Measurements from ENCODE around the gene KCNK2. TPM values are rescaled to one million over a fixed set of nuclear protein-coding genes. Genes with fewer than 3 reads are reported as not detected.
A peak's percentile ranks its signal among the peaks of the same experiment; 100 is the strongest.

Gene KCNK2, protein sequence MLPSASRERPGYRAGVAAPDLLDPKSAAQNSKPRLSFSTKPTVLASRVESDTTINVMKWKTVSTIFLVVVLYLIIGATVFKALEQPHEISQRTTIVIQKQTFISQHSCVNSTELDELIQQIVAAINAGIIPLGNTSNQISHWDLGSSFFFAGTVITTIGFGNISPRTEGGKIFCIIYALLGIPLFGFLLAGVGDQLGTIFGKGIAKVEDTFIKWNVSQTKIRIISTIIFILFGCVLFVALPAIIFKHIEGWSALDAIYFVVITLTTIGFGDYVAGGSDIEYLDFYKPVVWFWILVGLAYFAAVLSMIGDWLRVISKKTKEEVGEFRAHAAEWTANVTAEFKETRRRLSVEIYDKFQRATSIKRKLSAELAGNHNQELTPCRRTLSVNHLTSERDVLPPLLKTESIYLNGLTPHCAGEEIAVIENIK
- total RNA-seq: not detected

DNA sequence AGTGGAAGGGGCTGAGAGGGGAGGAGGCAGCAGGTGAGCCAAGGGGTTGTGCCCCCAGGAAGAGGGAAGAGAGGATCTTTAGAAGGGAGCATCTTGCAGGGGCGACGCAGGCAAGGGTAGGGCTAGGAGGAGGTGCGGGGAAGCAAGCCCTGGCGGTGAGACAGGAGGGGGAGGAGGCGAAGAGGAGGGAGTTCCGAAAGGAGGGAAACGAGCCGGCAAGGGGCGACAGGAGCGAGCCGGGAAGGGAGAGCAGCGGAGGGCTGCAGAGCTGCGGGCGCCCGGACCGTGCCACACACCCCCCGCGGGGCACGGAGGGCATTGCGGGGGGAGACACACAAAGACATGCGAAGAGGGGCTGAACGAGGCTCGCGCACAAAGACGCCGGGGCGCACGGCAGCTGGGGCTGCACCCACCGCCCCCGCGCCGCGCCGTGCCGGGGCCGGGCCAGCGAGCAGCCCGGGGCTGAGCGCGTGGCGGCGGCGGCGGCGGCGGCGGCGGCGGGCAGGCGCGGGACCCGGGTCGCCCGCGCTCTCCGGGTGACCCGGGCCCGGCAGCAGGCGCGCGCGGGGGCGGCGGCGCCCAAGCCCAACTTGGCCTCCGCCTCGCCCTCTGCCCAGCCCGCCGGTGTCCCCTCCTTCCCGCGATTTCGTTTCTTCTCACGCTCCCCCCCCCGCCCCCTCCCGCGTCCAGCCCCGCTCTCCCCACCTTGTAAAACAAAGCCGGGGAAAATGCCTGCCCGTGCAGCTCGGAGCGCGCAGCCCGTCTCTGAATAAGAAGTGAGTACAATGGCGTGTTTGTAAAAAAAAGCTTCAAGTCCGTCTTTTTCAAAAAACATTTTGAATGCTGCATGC lies at the start of gene KCNK2:
KCNK2 (plus strand) TSS at position 206 of the 851 bp plus-strand sequence. CDS start 649 bp downstream, outside the sequence.
- no peak within 1 kb of the TSS for H3K4me3 Mint-ChIP-seq
- H3K27me3 Mint-ChIP-seq: peaks cover 46% of the 10 kb centered on the region
- H3K9me3 Mint-ChIP-seq: peaks cover 3% of the 10 kb centered on the region

DNA sequence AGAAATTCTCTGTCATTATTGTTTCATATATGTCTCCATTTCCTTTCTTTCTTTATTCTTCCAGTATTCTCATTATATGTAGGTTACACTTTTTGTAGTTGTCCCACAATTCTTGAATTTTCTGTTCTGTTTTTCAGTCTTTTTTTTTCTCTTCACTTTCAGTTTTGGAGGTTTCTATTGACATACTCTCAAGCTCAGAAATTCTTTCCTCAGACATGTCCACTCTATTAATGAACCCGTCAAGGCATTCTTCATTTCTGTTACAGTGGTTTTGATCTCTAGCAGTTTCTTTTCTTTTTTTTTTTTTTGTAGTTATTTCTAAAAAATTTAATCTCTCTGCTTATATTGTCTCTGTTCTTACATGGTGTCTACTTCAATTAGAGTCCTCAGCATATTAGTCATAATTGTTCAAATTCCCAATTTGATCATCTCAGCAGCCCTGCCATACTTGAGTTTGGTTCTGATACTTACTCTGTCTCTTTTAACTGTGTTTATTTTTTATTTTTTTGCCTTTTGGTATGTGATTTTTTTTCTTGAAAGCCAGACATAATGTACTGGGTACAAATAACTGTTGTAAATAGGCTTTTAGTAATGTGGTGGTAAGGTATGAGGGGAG lies 49.5 kb upstream of the KCNK2 start:
- Mint-ChIP-seq H3K27ac (no peak overlapping the region), H3K27me3 (no peaks in the 10 kb centered on the region), H3K9me3 (no peaks in the 10 kb centered on the region), H3K36me3 (ENCODE audit: low read depth) (no peaks in the 10 kb centered on the region), H3K4me3 (no peak overlapping the region), H3K4me1 (no peaks in the 10 kb centered on the region)
- ATAC-seq (replicated peaks): no peak

More for the DNA sequence above, at the start of gene KCNK2:
- ATAC-seq (replicated peaks): no peak
- Mint-ChIP-seq H3K36me3 (ENCODE audit: low read depth) (no peaks in the 10 kb centered on the region), H3K4me1 (no peaks in the 10 kb centered on the region), H3K27ac (no peak within 1 kb of the TSS)

DNA sequence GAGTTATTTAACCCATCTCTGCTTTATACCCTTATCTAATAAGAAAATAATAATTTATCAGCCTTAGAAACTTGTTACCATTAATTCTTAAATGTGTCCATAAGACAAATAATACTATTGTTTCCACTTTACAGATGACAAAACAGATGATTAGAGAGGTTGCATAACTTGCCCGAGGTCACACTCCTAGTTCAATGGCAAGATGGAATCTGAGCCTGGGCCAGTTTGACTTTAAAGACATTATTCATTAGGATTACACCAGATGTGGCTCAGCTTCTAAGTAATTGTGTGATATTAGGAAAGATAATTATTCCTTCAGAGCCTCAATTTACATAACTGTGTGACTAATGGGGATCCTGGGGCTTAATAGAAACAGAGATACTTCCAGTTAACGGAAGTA lies 42.3 kb upstream of the KCNK2 start:
- no peaks in the 10 kb centered on the region for H3K4me1 Mint-ChIP-seq
- no peaks in the 10 kb centered on the region for H3K27me3 Mint-ChIP-seq
- H3K4me3 Mint-ChIP-seq: no peak overlapping the region
- no peak for ATAC-seq (replicated peaks)
- H3K27ac Mint-ChIP-seq: no peak overlapping the region
- H3K36me3 Mint-ChIP-seq (ENCODE audit: low read depth): no peaks in the 10 kb centered on the region
- H3K9me3 Mint-ChIP-seq: peaks cover 9% of the 10 kb centered on the region

DNA sequence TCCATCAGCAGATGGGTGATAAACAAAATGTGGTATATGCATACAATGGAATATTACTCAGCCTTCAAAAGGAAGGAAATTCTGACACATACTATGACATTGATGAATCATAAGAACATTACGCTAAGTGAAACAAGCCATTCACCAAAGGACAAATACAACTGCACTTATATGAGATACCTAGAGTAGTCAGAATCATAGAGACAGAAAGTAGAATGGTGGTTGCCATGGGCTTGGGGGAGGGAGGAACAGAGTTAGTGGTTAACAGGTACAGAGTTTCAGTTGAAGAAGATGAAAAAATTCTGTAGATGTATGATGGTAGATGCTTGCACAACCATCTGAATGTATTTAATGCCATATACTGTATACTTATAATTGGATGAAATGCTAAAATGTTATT lies 39.1 kb upstream of the KCNK2 start:
- no peak overlapping the region for H3K27ac Mint-ChIP-seq
- no peaks in the 10 kb centered on the region for H3K36me3 Mint-ChIP-seq (ENCODE audit: low read depth)
- ATAC-seq (replicated peaks): peak; percentile 91

DNA sequence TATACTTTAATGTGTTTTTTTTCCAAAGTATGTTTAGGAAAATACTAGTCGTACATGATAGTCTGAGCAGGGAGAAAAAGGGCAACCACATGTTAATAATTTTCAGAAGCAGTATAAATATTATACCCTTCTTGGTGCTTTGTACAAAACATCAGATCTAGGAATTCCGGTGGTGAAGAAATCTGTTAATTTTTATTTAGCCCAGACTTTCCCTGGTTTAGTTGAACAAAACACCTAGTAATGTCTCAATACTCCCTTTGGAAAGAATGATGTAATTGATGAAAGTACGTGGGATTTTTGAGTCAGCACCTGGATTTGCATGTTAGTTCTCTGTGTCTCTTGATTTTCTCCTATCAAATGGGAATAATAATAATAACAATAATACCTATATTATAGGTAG lies 38.4 kb upstream of the KCNK2 start:
- Mint-ChIP-seq H3K4me3 (no peak overlapping the region), H3K36me3 (ENCODE audit: low read depth) (no peaks in the 10 kb centered on the region), H3K27ac (no peak overlapping the region), H3K9me3 (peaks cover 9% of the 10 kb centered on the region), H3K27me3 (no peaks in the 10 kb centered on the region), H3K4me1 (no peaks in the 10 kb centered on the region)
- no peak for ATAC-seq (replicated peaks)

More for the DNA sequence above, 39.1 kb upstream of the KCNK2 start:
- Mint-ChIP-seq H3K9me3 (peaks cover 9% of the 10 kb centered on the region), H3K4me3 (no peak overlapping the region), H3K4me1 (no peaks in the 10 kb centered on the region), H3K27me3 (no peaks in the 10 kb centered on the region)

DNA sequence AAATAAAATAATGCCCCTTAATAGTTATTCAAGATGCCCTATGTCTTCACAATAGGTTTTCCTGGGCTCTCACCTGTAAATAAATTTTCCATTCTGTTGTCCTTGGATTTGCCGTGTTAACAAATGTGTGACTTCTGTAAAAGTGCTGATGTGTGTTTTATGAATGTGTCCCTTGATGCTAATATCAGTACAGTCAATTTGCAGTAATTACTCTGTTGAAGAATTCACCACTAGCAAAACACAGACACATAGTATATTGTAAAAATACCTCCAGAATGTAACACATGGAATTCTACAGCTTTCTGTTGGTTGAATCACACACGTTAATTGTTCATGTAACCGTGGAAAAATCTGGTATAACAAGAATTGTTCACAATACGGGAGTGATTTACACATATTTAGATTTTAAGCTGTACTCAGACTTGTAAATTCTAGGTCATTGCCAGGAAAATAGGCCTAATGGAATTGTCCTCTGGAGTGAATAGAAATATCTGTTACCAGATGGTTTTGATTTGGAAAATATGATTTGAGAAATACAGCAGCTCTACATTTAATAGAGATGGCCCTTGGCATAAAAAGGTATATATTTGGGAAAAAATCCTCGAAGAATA lies 36.7 kb upstream of the KCNK2 start:
- no peaks in the 10 kb centered on the region for H3K27me3 Mint-ChIP-seq
- no peak for ATAC-seq (replicated peaks)
- H3K9me3 Mint-ChIP-seq: peaks cover 9% of the 10 kb centered on the region
- no peaks in the 10 kb centered on the region for H3K4me1 Mint-ChIP-seq
- H3K27ac Mint-ChIP-seq: no peak overlapping the region
- no peaks in the 10 kb centered on the region for H3K36me3 Mint-ChIP-seq (ENCODE audit: low read depth)
- H3K4me3 Mint-ChIP-seq: no peak overlapping the region

DNA sequence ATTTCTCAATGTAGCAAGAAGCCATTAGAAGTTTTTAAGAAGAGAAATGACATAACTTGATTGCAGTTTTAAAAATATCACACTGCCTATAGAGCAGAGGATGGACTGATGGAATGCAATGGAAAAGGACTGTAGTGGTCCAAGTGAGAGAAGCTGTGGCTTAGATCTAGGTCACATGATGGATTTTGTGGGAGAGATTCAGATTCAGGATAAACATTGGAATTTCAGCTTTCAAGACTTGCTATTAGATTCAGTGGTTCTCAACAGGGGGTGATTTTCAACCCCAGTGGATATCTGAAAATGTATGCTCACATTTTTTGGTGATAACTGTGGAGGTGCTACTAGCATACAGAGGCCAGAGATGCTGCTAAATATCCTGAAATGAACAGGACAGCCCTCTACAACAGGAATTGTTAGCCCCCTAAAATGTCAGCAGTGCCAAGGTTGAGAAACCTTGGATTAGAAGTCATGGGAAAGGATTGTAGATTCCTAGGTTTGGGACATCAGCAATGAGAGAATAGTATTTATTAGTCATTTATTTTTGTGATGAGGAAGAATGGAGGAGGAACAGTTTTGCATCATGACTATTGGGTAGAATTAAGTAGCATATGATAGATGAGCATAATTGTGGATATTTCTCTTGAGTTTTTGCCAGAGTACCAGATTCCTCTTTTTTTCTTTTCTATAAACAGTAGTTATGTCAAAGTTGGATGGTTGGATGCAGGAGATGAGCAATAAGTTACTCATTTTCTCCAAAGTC lies 30.1 kb upstream of the KCNK2 start:
- H3K27ac Mint-ChIP-seq: no peak overlapping the region
- H3K4me1 Mint-ChIP-seq: no peaks in the 10 kb centered on the region
- no peaks in the 10 kb centered on the region for H3K36me3 Mint-ChIP-seq (ENCODE audit: low read depth)
- peaks cover 3% of the 10 kb centered on the region for H3K27me3 Mint-ChIP-seq
- H3K4me3 Mint-ChIP-seq: no peak overlapping the region
- no peaks in the 10 kb centered on the region for H3K9me3 Mint-ChIP-seq
- no peak for ATAC-seq (replicated peaks)

DNA sequence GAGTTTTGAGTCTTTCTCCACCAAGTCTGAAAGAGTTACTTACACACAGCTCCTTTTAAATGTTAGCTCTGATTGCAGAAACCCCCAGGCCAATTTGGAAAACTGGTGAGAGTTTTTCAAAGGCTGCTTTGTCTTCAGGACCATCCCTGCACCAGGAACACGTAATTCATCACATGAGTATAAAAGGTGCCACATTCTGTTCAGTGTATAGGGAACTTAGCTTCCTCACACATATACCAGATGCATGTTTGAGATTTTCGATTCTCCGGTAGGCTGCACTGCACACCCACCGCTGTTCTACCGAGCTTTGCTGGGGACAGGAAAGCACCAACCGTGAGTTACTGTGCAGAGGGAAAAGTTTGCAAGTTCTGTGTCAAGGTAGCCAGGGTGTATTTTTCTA lies 28.3 kb upstream of the KCNK2 start:
- no peak for ATAC-seq (replicated peaks)
- no peaks in the 10 kb centered on the region for H3K4me1 Mint-ChIP-seq
- H3K27me3 Mint-ChIP-seq: peaks cover 3% of the 10 kb centered on the region

DNA sequence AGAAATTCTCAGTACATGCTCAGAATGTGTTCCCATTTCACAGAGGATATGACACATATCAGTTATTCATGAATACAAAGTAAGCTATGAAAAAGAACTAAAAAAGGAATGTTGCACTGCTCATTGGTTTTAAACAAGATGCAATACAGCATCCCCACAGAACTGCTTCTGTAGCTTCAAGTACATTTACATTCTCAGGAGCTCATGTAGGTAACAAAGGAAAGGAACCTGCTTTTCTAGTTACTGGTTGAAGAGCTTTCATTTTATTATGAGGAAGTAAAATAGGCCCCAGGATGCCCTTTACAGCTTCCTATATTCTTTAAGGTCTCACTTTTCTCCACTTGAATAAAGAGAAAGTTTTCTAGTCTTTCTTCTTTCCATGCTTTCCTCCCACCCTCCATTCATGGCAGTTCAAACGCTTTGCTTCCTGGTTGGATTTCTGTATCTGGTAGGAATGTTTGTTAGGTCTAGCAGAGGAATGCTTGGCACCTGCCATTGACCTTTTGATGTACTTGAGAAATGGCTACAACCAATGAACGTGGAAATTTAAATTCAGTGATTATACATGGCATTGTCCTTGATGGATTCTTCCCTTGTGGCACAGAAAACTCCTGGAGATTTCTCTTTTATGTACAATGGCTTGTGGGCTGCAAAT lies 27.1 kb upstream of the KCNK2 start:
- Mint-ChIP-seq H3K9me3 (no peaks in the 10 kb centered on the region), H3K36me3 (ENCODE audit: low read depth) (no peaks in the 10 kb centered on the region), H3K4me1 (no peaks in the 10 kb centered on the region), H3K27ac (no peak overlapping the region), H3K27me3 (peaks cover 3% of the 10 kb centered on the region), H3K4me3 (no peak overlapping the region)
- no peak for ATAC-seq (replicated peaks)

More for the DNA sequence above, 28.3 kb upstream of the KCNK2 start:
- no peaks in the 10 kb centered on the region for H3K36me3 Mint-ChIP-seq (ENCODE audit: low read depth)
- H3K27ac Mint-ChIP-seq: no peak overlapping the region
- no peaks in the 10 kb centered on the region for H3K9me3 Mint-ChIP-seq
- H3K4me3 Mint-ChIP-seq: no peak overlapping the region

DNA sequence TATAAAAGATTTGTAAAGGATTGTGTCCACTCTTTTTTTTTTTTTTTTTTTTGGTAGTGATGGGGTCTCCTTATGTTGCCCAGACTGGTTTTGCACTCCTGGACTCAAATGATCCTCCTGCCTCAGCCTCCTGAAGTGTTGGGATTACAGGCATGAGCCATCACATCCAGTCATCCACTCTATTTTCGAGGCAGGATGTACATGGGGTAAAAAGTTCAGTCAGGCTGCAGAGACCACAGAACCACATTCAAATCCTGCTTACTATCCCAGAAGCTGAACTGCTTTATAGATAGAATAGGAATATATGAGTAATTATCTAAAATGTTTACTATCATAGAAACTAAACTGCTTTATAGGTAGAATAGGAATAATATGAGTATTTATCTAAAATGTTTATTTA lies 26.0 kb upstream of the KCNK2 start:
- Mint-ChIP-seq H3K36me3 (ENCODE audit: low read depth) (no peaks in the 10 kb centered on the region), H3K4me1 (no peaks in the 10 kb centered on the region), H3K4me3 (no peak overlapping the region), H3K27me3 (peaks cover 3% of the 10 kb centered on the region), H3K9me3 (no peaks in the 10 kb centered on the region), H3K27ac (no peak overlapping the region)
- ATAC-seq (replicated peaks): no peak

DNA sequence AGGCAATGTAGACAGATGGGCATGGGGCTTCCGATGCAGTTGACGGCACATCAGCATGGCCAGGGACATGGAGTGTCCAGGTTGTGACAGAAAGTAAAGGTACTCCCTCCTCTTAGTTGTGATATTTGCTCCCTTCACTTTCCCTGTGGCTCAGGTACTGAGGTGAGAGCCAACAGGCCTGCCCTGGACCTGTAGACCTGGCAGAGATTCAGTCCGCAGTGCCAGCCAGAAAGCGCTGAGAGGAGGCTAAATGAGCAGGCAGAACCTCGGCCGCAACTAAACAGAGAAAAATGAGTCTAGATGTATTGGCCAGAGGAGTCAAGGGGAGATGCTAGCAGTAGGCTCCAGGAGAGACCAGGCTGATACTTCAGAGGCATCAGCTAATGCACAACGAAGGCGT lies 22.6 kb upstream of the KCNK2 start:
- no peak overlapping the region for H3K27ac Mint-ChIP-seq
- no peak overlapping the region for H3K4me3 Mint-ChIP-seq
- no peak for ATAC-seq (replicated peaks)
- no peaks in the 10 kb centered on the region for H3K36me3 Mint-ChIP-seq (ENCODE audit: low read depth)
- peaks cover 5% of the 10 kb centered on the region for H3K27me3 Mint-ChIP-seq
- H3K9me3 Mint-ChIP-seq: no peaks in the 10 kb centered on the region
- no peaks in the 10 kb centered on the region for H3K4me1 Mint-ChIP-seq

DNA sequence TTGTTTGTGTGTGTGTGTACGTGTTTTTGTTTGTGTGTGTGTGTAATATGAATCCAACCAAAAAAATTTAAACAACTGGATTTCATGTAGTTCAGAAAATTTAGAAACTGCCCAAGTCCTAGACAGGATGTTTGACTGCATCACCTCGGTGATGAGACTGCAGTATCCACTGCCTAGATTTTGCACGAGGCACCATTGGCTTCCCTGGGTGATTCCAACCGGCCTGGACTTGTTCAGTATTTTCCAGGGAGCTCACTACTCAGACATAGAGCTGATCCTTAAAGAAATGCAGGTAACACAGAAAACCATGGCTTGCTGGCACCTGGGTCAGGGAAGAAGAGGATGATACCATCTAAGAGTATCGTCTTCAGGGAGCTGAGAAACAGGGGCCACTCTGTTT lies 18.2 kb upstream of the KCNK2 start:
- Mint-ChIP-seq H3K27me3 (peaks cover 5% of the 10 kb centered on the region), H3K27ac (no peak overlapping the region), H3K4me3 (no peak overlapping the region), H3K9me3 (no peaks in the 10 kb centered on the region), H3K4me1 (no peaks in the 10 kb centered on the region), H3K36me3 (ENCODE audit: low read depth) (no peaks in the 10 kb centered on the region)
- no peak for ATAC-seq (replicated peaks)

DNA sequence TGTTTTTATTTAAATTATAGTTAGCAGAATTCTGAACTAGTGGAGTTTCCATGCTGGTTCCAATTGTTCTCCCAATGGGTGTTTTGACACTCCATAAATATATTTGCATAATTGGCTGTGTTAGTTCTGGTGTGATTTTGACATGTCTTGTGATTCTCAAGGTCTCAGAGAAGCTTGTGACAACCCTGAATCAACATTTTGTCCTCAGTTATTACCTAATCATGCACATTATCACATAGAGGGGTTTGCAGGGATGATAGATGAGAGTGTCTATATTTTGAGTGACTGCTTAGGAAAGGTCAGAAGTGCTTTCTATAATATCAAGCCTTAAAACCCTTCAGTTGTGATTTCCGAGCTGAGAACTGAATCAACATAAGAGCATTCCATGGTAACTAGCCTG lies 11.5 kb upstream of the KCNK2 start:
- Mint-ChIP-seq H3K27me3 (peaks cover 3% of the 10 kb centered on the region), H3K36me3 (ENCODE audit: low read depth) (no peaks in the 10 kb centered on the region), H3K4me3 (no peak overlapping the region), H3K9me3 (no peaks in the 10 kb centered on the region), H3K27ac (no peak overlapping the region), H3K4me1 (no peaks in the 10 kb centered on the region)
- ATAC-seq (replicated peaks): no peak

All from activated T-helper 17 cell treated with anti-CD3 and anti-CD28 coated beads, Interleukin-2, amount 50 U/mL, for 72 hours (primary cell).